Mesenchymal stem cell (in vitro differentiated cells and primary cell): ENCODE measurements around the gene EFNA5.

ENCODE experiments used
- DNase-seq: peaks from one replicate; pipeline ENCODE4 v3.0.0-alpha.2; 2013
- H2AFZ ChIP-seq: one replicate; pipeline ENCODE4 v1.6.1; 2013; ENCODE audit warnings: low read depth, mild to moderate bottlenecking, control low read depth, inconsistent platforms, low read length, moderate library complexity
- H2AK5ac ChIP-seq: 2 replicates; pipeline ENCODE4 v1.6.1; 2013; ENCODE audit warnings: low read length, moderate library complexity, mild to moderate bottlenecking, inconsistent platforms; ENCODE audit not compliant: severe bottlenecking
- H2BK120ac ChIP-seq: one replicate; pipeline ENCODE4 v1.6.1; 2013; ENCODE audit warnings: low read depth, mild to moderate bottlenecking, inconsistent platforms, low read length, moderate library complexity
- H2BK12ac ChIP-seq, 2 experiments: one replicate each; pipeline ENCODE4 v1.6.1; 2013; ENCODE audit warnings: inconsistent platforms in 2 of 2, low read length in 2 of 2, mild to moderate bottlenecking in 2 of 2, moderate library complexity in 2 of 2, control low read depth in 1 of 2
- H2BK15ac ChIP-seq: one replicate; pipeline ENCODE4 v1.6.1; 2013; ENCODE audit warnings: mild to moderate bottlenecking, low read depth, inconsistent platforms; ENCODE audit not compliant: poor library complexity, severe bottlenecking
- H2BK5ac ChIP-seq: 2 replicates; pipeline ENCODE4 v1.6.1; 2013; ENCODE audit warnings: low read depth, mild to moderate bottlenecking, low read length, control low read depth, inconsistent platforms; ENCODE audit not compliant: poor library complexity, severe bottlenecking
- H3K14ac ChIP-seq, 2 experiments: one replicate each; pipeline ENCODE4 v1.6.1; 2013; ENCODE audit warnings: inconsistent platforms in 2 of 2, low read length in 2 of 2, control low read depth in 1 of 2, mild to moderate bottlenecking in 1 of 2, moderate library complexity in 1 of 2
- H3K18ac ChIP-seq, 2 experiments: one replicate each; pipeline ENCODE4 v1.6.1; 2013; ENCODE audit warnings: inconsistent platforms in 2 of 2, low read length in 2 of 2, control low read depth in 1 of 2, low read depth in 1 of 2, mild to moderate bottlenecking in 1 of 2
- H3K23ac ChIP-seq, 2 experiments: one replicate each; pipeline ENCODE4 v1.6.1; 2013; ENCODE audit warnings: inconsistent platforms in 2 of 2, low read length in 2 of 2, mild to moderate bottlenecking in 2 of 2, moderate library complexity in 2 of 2, control low read depth in 1 of 2
- H3K27ac ChIP-seq: 2 replicates; pipeline ENCODE4 v1.5.1; 2013; ENCODE audit warnings: mild to moderate bottlenecking, moderate library complexity, low read length, control low read depth, inconsistent platforms; ENCODE audit not compliant: poor library complexity, severe bottlenecking
- H3K27me3 ChIP-seq, 2 experiments: 2 replicates each; pipeline versions ENCODE4 v1.6.1 to v1.7.0; 2013; ENCODE audit warnings: low read length in 2 of 2, mild to moderate bottlenecking in 2 of 2, moderate library complexity in 2 of 2, control low read depth in 1 of 2, inconsistent platforms in 1 of 2; ENCODE audit not compliant: control insufficient read depth in 1 of 2, insufficient read depth in 1 of 2
- H3K36me3 ChIP-seq, 2 experiments: 2 replicates each; pipeline versions ENCODE4 v1.6.1 to v1.7.0; 2013; ENCODE audit warnings: low read length in 2 of 2, control low read depth in 1 of 2, inconsistent platforms in 1 of 2, low read depth in 1 of 2, mild to moderate bottlenecking in 1 of 2; ENCODE audit not compliant: insufficient read depth in 2 of 2, control insufficient read depth in 1 of 2
- H3K4ac ChIP-seq, 2 experiments: one replicate each; pipeline ENCODE4 v1.6.1; 2013; ENCODE audit warnings: inconsistent platforms in 2 of 2, low read length in 2 of 2, mild to moderate bottlenecking in 2 of 2, moderate library complexity in 2 of 2, control low read depth in 1 of 2, low read depth in 1 of 2
- H3K4me1 ChIP-seq: 2 replicates; pipeline ENCODE4 v1.6.1; 2013; ENCODE audit warnings: low read depth, low read length, control low read depth; ENCODE audit not compliant: control insufficient read depth, insufficient read depth
- H3K4me2 ChIP-seq: 2 replicates; pipeline ENCODE4 v1.6.1; 2013; ENCODE audit warnings: low read length, mild to moderate bottlenecking, inconsistent platforms; ENCODE audit not compliant: poor library complexity, severe bottlenecking
- H3K4me3 ChIP-seq, 2 experiments: 2 replicates each; pipeline versions ENCODE4 v1.5.1 to v1.7.0; 2013; ENCODE audit warnings: low read length in 2 of 2, mild to moderate bottlenecking in 2 of 2, control low read depth in 1 of 2, low read depth in 1 of 2; ENCODE audit not compliant: insufficient read depth in 1 of 2
- H3K79me1 ChIP-seq: replicated peaks from 2 replicates; pipeline ENCODE4 v1.6.1; 2013; ENCODE audit warnings: mild to moderate bottlenecking, control low read depth, low read length, inconsistent platforms; ENCODE audit not compliant: poor library complexity, severe bottlenecking
- H3K9ac ChIP-seq: 2 replicates; pipeline ENCODE4 v1.7.0; 2013; ENCODE audit warnings: mild to moderate bottlenecking, low read length, moderate library complexity
- H3K9me3 ChIP-seq: 2 replicates; pipeline ENCODE4 v1.7.0; 2013; ENCODE audit warnings: mild to moderate bottlenecking, low read length; ENCODE audit not compliant: control insufficient read depth
- H4K8ac ChIP-seq: one replicate; pipeline ENCODE4 v1.6.1; 2013; ENCODE audit warnings: inconsistent platforms, mild to moderate bottlenecking, low read length, moderate library complexity
- H4K91ac ChIP-seq: one replicate; pipeline ENCODE4 v1.6.1; 2013; ENCODE audit warnings: mild to moderate bottlenecking, low read length, inconsistent platforms
- WGBS: methylation state at CpG from one replicate; pipeline ENCODE4 v1.1.7; 2013; ENCODE audit warnings: mixed read lengths; 5-methylcytosine and 5-hydroxymethylcytosine counted together

The EFNA5 gene

DNA sequence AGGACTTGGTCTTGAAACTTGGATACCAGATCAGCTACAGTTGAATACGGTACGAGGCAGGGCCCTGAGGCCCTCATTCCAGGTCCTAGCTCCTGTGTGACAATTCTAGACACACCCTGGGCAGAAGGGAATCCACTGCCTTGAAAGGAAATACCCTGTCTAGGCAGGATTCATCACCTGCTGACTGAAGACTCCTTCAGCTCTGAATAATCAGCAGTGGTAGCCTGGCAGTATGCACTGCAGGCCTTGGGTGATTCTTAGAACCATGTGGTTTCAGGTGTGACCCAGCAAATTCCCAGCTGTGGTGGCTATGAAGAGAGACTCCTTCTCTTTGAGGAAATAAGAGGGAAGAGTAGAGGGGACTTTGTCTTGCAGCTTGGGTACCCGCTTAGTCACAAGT, 17.2 kb upstream of the EFNA5 start:
- Histone ChIP-seq H2BK12ac (no peak overlapping the region), H3K18ac (no peak overlapping the region), H4K8ac (no peak overlapping the region), H3K79me1 (no peaks in the 10 kb centered on the region), H3K4me3 (no peak overlapping the region), H3K27ac (no peak overlapping the region), H3K14ac (peak overlapping the region in 1 of 2 experiments; percentile 51), H4K91ac (no peak overlapping the region), H3K4me1 (no peaks in the 10 kb centered on the region), H2BK5ac (no peak overlapping the region), H2BK15ac (no peak overlapping the region), H3K9ac (no peak overlapping the region), H3K23ac (no peak overlapping the region), H3K4ac (no peak overlapping the region), H3K9me3 (peaks cover 3% of the 10 kb centered on the region), H3K4me2 (no peak overlapping the region), H2AK5ac (no peak overlapping the region), H3K27me3 (no peaks in the 10 kb centered on the region), H2BK120ac (no peak overlapping the region), H2AFZ (no peak overlapping the region), H3K36me3 (no peaks in the 10 kb centered on the region)
- WGBS, result 85% methylated on average over 3 of the region's 3 CpGs
- DNase-seq, result no peak

DNA sequence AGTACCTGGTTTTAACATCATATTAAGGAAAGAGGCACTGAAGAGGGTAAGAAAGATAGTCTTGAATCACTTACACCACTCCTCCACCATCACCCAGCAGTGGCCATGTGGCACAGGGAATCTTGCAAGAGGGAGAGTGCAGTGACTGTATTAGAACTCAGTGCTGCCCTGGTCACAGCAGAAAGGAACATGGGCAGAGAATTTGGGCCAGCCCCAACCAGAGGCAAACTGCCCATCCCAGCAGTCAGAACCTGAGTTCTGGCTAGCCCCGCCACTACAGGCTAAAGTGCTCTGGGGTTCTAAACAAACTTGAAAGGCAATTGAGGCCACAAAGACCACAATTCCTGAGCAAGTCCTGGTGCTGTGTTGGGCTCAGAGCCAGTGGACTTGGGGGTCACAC, 16.7 kb upstream of the EFNA5 start:
- no peak overlapping the region for H3K27ac ChIP-seq
- no peak overlapping the region for H4K91ac ChIP-seq
- H3K9me3 ChIP-seq, result peaks cover 1% of the 10 kb centered on the region
- no peaks in the 10 kb centered on the region for H3K79me1 ChIP-seq
- peak overlapping the region in 1 of 2 experiments; percentile 51 for H3K14ac ChIP-seq
- 95% methylated on average over 1 of the region's 1 CpG for WGBS
- no peak overlapping the region for H4K8ac ChIP-seq
- no peak overlapping the region for H2BK5ac ChIP-seq
- no peak overlapping the region for H3K18ac ChIP-seq
- H2BK120ac ChIP-seq, result no peak overlapping the region
- H3K9ac ChIP-seq, result no peak overlapping the region
- H2AK5ac ChIP-seq, result no peak overlapping the region
- H2BK15ac ChIP-seq, result no peak overlapping the region
- no peak for DNase-seq
- no peak overlapping the region for H3K4ac ChIP-seq
- no peak overlapping the region for H2BK12ac ChIP-seq
- no peaks in the 10 kb centered on the region for H3K27me3 ChIP-seq
- H3K4me2 ChIP-seq, result no peak overlapping the region
- no peaks in the 10 kb centered on the region for H3K36me3 ChIP-seq
- H3K4me1 ChIP-seq, result no peaks in the 10 kb centered on the region
- no peak overlapping the region for H2AFZ ChIP-seq
- no peak overlapping the region for H3K23ac ChIP-seq
- H3K4me3 ChIP-seq, result no peak overlapping the region

DNA sequence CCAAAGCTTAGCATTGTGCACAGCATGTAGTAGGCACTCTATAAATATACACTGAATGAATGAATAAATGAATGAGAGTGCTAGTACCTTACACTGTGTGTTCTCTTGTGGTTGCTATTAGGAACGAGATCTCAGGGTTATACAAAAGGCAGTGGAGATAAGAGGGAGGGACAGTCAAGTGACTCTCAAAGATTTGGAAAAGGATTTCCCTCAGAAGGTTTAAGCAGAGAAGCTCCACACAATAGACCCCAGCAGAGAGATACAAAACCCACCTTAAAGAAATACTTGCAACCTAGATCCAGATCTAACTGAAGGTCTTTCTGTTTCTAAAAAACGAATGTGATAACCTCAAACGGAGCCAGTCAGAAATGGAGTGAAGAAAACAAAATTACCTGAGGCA, 11.8 kb upstream of the EFNA5 start:
- no peak overlapping the region for H3K9ac ChIP-seq
- H3K4me2 ChIP-seq, result no peak overlapping the region
- no peak overlapping the region for H2AK5ac ChIP-seq
- H3K27ac ChIP-seq, result no peak overlapping the region
- no peaks in the 10 kb centered on the region for H3K4me1 ChIP-seq
- no peaks in the 10 kb centered on the region for H3K27me3 ChIP-seq
- H3K9me3 ChIP-seq, result no peaks in the 10 kb centered on the region
- H3K79me1 ChIP-seq, result no peaks in the 10 kb centered on the region
- no peak overlapping the region for H3K4me3 ChIP-seq
- 91% methylated on average over 3 of the region's 3 CpGs for WGBS
- H4K8ac ChIP-seq, result no peak overlapping the region
- H4K91ac ChIP-seq, result no peak overlapping the region
- H2BK120ac ChIP-seq, result no peak overlapping the region
- no peaks in the 10 kb centered on the region for H3K36me3 ChIP-seq
- no peak overlapping the region for H2AFZ ChIP-seq
- no peak overlapping the region for H2BK12ac ChIP-seq
- no peak overlapping the region for H3K23ac ChIP-seq
- DNase-seq, result no peak
- H3K4ac ChIP-seq, result no peak overlapping the region
- no peak overlapping the region for H3K14ac ChIP-seq
- no peak overlapping the region for H2BK5ac ChIP-seq
- H2BK15ac ChIP-seq, result no peak overlapping the region
- no peak overlapping the region for H3K18ac ChIP-seq

DNA sequence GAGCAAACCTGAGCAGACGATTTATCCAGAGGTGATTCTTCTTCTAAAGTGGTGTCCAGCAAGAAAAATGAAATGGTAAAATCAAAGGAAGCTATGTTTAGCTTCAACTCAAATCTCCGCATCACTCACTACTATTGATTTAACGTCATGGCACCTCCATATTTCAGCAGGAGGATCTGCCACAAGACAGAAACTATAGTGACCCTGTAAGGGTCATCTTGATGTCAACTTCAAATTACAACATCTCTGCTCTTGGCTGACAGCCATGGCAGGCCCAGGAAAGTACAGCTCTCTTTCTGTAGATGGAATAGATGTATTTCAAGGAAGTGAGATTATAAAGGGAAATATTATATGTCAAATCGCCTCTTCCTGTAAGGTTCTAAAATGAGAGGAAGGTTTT, 10.1 kb upstream of the EFNA5 start:
- Histone ChIP-seq H3K4me2 (no peak overlapping the region), H2BK120ac (no peak overlapping the region), H3K9me3 (no peaks in the 10 kb centered on the region), H3K23ac (no peak overlapping the region), H3K27ac (no peak overlapping the region), H2AFZ (no peak overlapping the region), H2BK12ac (no peak overlapping the region), H3K4ac (no peak overlapping the region), H2BK5ac (no peak overlapping the region), H4K8ac (no peak overlapping the region), H3K4me3 (no peak overlapping the region), H3K4me1 (no peaks in the 10 kb centered on the region), H3K18ac (no peak overlapping the region), H2AK5ac (no peak overlapping the region), H3K27me3 (no peaks in the 10 kb centered on the region), H4K91ac (no peak overlapping the region), H3K79me1 (no peaks in the 10 kb centered on the region), H3K14ac (no peak overlapping the region), H3K36me3 (no peaks in the 10 kb centered on the region), H2BK15ac (no peak overlapping the region), H3K9ac (no peak overlapping the region)
- 89% methylated on average over 3 of the region's 4 CpGs for WGBS
- DNase-seq, result no peak
